OCI-LY1 (cell line): ENCODE measurements around the gene RAB11A.

Experiments used
- H2AFZ ChIP-seq: fragments of 200-600 bp; sonication (generic), shearing (Covaris generic); 2 replicates; pipeline ENCODE4 v1.6.0; 2014; ENCODE audit warnings: antibody characterized with exemption, mild to moderate bottlenecking, low read length
- H3F3A ChIP-seq: fragments of 200-600 bp; sonication (generic), shearing (Covaris generic); 2 replicates; pipeline ENCODE4 v1.6.0; 2014; ENCODE audit warnings: mild to moderate bottlenecking, antibody characterized with exemption, low read length, moderate library complexity; ENCODE audit not compliant: insufficient read depth
- H3K27ac ChIP-seq: fragments of 200-600 bp; sonication (generic); 2 replicates; pipeline ENCODE4 v1.5.1; 2014; ENCODE audit warnings: low read length, mixed run types, mild to moderate bottlenecking, low read depth; ENCODE audit not compliant: poor library complexity, severe bottlenecking
- H3K27me3 ChIP-seq: fragments of 200-600 bp; sonication (generic); 2 replicates; pipeline ENCODE4 v1.6.0; 2014; ENCODE audit warnings: antibody characterized with exemption, mild to moderate bottlenecking, low read length, moderate library complexity; ENCODE audit not compliant: insufficient read depth
- H3K36me3 ChIP-seq: fragments of 200-600 bp; sonication (generic); 2 replicates; pipeline ENCODE4 v1.6.1; 2014; ENCODE audit warnings: mild to moderate bottlenecking, antibody characterized with exemption, low read length, moderate library complexity, mixed read lengths; ENCODE audit not compliant: insufficient read depth
- H3K4me1 ChIP-seq: fragments of 200-600 bp; sonication (generic); 2 replicates; pipeline ENCODE4 v1.5.1; 2014; ENCODE audit warnings: mild to moderate bottlenecking, low read length, moderate library complexity; ENCODE audit not compliant: insufficient read depth, severe bottlenecking
- H3K4me2 ChIP-seq: fragments of 200-600 bp; sonication (generic), shearing (Covaris generic); 2 replicates; pipeline ENCODE4 v1.6.1; 2014; ENCODE audit warnings: low read length
- H3K4me3 ChIP-seq: fragments of 200-600 bp; sonication (generic); 2 replicates; pipeline ENCODE4 v1.5.1; 2014; ENCODE audit warnings: low read length, low read depth, mild to moderate bottlenecking, mixed read lengths; ENCODE audit not compliant: poor library complexity, severe bottlenecking
- H3K79me2 ChIP-seq: fragments of 200-600 bp; shearing (Covaris generic); 2 replicates; pipeline ENCODE4 v1.6.1; 2016; ENCODE audit warnings: mixed run types, low read length, mixed read lengths; ENCODE audit not compliant: insufficient read depth
- H3K9ac ChIP-seq: fragments of 200-600 bp; sonication (generic), shearing (Covaris generic); 2 replicates; pipeline ENCODE4 v1.6.1; 2014; ENCODE audit warnings: mild to moderate bottlenecking, low read length, mixed read lengths
- H3K9me2 ChIP-seq: fragments of 200-600 bp; sonication (generic), shearing (Covaris generic); 2 replicates; pipeline ENCODE4 v1.6.1; 2014; ENCODE audit warnings: low read depth, mild to moderate bottlenecking, low read length, mixed read lengths
- H3K9me3 ChIP-seq: fragments of 200-600 bp; shearing (Covaris generic); 2 replicates; pipeline ENCODE4 v1.6.1; 2014; ENCODE audit warnings: low read length, mixed read lengths
- H4K20me1 ChIP-seq: fragments of 200-600 bp; sonication (generic), shearing (Covaris generic); 2 replicates; pipeline ENCODE4 v1.6.0; 2016; ENCODE audit warnings: mild to moderate bottlenecking, low read length; ENCODE audit not compliant: insufficient read depth
- EZH2 ChIP-seq: fragments of 200-600 bp; sonication (generic), shearing (Covaris generic); IDR thresholded peaks from 2 replicates; pipeline ENCODE4 v1.8.0; 2017; ENCODE audit warnings: borderline replicate concordance, mixed run types, mild to moderate bottlenecking, antibody characterized with exemption, low read length, moderate library complexity, mixed read lengths
- TF ChIP-seq, protein P1 (sequence below): fragments of 200-600 bp; sonication (generic), shearing (Covaris generic); IDR thresholded peaks from 2 replicates; pipeline ENCODE4 v1.5.1; 2017; ENCODE audit warnings: mild to moderate bottlenecking, antibody characterized with exemption, low read length, moderate library complexity, mixed read lengths

RAB11A gene

DNA sequence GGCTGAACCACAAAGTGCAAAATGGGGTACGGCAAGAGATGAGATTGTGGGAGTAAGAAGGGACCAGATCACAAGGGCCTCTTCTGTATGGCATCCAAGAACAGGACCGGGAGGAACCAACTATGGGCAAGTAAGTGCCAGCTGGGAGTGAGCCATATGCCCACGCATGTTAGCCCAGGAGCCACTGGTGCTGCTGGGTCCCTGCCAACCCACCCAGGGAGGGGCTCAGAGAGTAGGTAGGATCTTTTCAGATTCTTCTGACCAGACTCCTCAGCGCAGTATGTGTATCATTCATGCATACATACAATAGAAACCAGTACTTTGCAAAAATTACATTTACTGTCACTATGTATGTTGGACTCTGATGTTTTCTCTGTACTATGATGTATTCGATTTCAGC lies 54.0 kb downstream of the RAB11A start:
- Histone ChIP-seq H3K9ac (no peak overlapping the region), H3K4me3 (no peak overlapping the region), H3F3A (no peaks in the 10 kb centered on the region), H3K4me2 (no peak overlapping the region), H3K9me2 (no peaks in the 10 kb centered on the region), H3K27ac (no peak overlapping the region), H3K4me1 (peaks cover 18% of the 10 kb centered on the region), H3K36me3 (peaks cover 48% of the 10 kb centered on the region), H3K9me3 (no peaks in the 10 kb centered on the region), H3K27me3 (no peaks in the 10 kb centered on the region), H2AFZ (no peak overlapping the region), H3K79me2 (no peaks in the 10 kb centered on the region), H4K20me1 (no peaks in the 10 kb centered on the region)
- TF ChIP-seq, protein P1, sequence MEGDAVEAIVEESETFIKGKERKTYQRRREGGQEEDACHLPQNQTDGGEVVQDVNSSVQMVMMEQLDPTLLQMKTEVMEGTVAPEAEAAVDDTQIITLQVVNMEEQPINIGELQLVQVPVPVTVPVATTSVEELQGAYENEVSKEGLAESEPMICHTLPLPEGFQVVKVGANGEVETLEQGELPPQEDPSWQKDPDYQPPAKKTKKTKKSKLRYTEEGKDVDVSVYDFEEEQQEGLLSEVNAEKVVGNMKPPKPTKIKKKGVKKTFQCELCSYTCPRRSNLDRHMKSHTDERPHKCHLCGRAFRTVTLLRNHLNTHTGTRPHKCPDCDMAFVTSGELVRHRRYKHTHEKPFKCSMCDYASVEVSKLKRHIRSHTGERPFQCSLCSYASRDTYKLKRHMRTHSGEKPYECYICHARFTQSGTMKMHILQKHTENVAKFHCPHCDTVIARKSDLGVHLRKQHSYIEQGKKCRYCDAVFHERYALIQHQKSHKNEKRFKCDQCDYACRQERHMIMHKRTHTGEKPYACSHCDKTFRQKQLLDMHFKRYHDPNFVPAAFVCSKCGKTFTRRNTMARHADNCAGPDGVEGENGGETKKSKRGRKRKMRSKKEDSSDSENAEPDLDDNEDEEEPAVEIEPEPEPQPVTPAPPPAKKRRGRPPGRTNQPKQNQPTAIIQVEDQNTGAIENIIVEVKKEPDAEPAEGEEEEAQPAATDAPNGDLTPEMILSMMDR: no peak
- TF ChIP-seq EZH2: no peak

DNA sequence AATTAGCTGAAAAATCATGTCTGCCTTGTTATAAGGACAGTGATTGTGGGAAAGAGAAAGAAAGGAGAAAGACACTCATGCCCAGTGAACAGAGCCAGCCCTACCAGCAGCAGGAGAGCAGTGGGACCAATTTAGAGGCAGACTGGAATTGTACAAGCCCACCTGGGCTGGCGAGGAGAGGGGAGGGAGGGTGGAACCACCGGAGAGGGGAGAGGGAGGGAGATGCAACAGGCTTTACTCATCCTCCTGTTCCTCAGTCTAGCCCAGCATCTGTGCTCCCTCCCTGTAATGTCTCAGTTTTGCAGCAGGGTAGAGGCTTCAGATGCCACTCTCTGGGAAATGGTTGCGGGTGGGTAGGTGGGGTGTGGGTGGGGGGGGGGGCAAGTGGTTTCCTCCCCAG lies 54.7 kb downstream of the RAB11A start:
- H3K36me3 ChIP-seq: peaks cover 47% of the 10 kb centered on the region
- H3K9ac ChIP-seq: no peak overlapping the region
- H3K4me1 ChIP-seq: peaks cover 18% of the 10 kb centered on the region
- no peak overlapping the region for H3K27ac ChIP-seq
- H3K27me3 ChIP-seq: no peaks in the 10 kb centered on the region
- H3K9me2 ChIP-seq: no peaks in the 10 kb centered on the region
- TF ChIP-seq, protein P1: no peak
- TF ChIP-seq EZH2: no peak
- no peak overlapping the region for H2AFZ ChIP-seq
- no peaks in the 10 kb centered on the region for H3F3A ChIP-seq
- H3K4me2 ChIP-seq: no peak overlapping the region
- no peak overlapping the region for H3K4me3 ChIP-seq
- H4K20me1 ChIP-seq: no peaks in the 10 kb centered on the region
- H3K9me3 ChIP-seq: no peaks in the 10 kb centered on the region
- H3K79me2 ChIP-seq: no peaks in the 10 kb centered on the region

DNA sequence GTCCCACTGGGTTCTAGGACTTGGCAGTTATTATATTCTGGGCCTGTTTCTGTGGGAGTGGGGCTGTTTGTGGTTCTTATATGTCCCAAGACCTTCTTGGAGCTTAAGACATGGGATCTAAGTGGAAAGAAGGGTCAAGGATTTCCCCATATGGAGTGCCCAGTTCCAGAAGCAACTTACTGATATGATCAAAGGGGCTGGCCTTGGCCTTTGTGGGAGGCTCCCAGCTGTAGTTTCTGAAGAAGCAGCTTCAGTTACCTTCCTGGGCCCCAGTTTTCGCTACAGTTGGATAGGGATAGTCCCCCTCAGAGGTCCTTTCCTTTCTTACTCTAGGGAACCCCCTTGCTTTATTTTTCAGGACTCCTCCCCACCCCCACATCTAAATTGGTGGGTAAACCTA lies 56.0 kb downstream of the RAB11A start:
- no peaks in the 10 kb centered on the region for H4K20me1 ChIP-seq
- peaks cover 49% of the 10 kb centered on the region for H3K36me3 ChIP-seq
- TF ChIP-seq EZH2: no peak
- TF ChIP-seq, protein P1: no peak
- no peaks in the 10 kb centered on the region for H3F3A ChIP-seq
- H3K9ac ChIP-seq: no peak overlapping the region
- H3K4me3 ChIP-seq: no peak overlapping the region
- no peaks in the 10 kb centered on the region for H3K9me2 ChIP-seq
- no peaks in the 10 kb centered on the region for H3K79me2 ChIP-seq
- H3K4me1 ChIP-seq: peaks cover 18% of the 10 kb centered on the region
- no peaks in the 10 kb centered on the region for H3K27me3 ChIP-seq
- no peak overlapping the region for H3K4me2 ChIP-seq
- no peak overlapping the region for H2AFZ ChIP-seq
- no peak overlapping the region for H3K27ac ChIP-seq
- H3K9me3 ChIP-seq: no peaks in the 10 kb centered on the region
